GDM1 (cell line): ENCODE measurements around the gene NOS1AP.

Source experiments
- DNase-seq: peaks from one replicate; lab custom pipeline; 2025; lab: John Stamatoyannopoulos, UW

The NOS1AP gene

DNA sequence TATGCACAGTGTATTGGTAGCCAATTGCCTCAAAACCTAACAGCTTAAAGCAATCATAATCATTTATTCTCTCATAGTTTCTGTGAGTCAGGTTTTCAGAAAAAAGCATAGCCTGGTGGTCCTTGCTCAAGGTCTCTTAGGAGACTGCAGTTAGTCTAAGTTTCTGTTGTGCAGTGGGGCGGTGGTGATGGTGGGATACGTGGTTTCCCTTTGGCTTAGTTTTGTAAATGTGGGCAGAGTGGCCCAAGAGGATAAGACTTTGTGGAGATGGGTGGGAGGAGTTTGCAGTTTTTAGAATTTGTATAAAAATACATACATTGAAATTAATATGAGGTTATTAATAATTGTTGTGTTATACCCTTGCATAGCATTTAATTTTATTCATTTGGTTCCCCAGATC, 68.6 kb downstream of the NOS1AP start:
- DNase-seq = no peak

DNA sequence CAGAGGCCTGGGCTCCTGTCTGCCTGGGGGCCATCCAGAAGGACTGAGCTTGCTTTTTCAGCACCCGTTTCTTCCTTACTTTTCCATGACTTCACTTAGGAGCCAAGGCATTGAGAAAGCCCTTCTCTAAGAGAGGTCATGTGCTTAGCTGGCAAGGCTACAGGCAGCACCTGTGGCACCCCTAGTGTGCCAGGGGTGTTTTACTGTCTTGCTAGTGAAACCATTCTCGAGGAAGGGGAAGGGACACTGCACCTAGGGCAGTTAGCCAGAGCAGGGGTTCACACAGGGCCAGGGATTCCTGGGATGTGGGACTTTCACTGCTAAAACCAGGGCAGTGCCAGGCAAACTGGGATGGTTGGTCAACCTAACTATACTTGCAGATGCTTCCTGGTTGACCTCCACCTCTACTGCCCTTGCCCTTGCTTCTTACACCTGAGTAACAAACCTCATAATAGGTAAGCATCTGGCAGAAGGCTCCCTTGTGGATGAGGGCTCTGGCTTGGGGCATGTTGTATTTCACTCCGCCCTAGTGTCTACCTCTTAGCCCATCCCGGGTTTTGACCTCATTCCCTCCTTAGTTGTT, 69.2 kb downstream of the NOS1AP start:
- no peak for DNase-seq

- DNase-seq = no peak
Measured at GRCh38 chr1:162139211-162139610, 69.7 kb downstream of the NOS1AP start.

DNA sequence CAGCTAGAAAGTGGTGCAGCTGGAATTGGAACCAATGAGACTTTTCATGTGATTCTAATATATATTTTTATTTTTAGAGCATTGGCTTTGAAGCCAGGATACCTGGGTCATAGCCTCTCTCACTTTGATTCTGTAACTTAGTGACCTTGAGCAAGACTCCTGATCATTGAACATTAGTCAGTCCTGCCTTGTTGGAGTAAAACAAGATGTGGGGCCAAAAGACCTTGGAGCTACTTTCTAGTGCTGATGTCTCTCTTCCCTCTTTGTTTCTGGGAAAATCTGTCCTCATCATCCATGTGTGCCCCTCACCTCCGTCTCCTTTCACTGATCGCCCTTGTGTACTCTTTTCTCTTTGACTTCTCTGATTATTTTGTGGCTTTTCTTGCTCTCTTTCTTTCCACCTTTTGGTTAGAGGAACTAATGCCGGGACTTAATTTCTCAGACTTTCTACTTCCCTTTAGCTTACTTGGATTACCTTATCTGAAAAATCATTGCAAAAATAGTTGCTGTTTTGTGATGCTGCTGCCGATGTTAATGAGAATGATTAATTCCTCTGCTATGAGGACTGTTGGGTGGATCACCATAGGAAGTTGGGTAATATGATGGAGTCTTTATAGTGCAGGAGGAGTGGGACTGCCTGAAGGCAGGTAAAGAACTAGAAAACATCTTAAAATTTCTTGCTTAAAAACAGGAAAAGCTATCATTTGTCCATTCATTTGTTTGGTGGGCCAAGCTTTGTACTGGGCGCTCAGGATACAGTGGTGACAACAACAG, 72.0 kb downstream of the NOS1AP start:
- no peak for DNase-seq

- no peak for DNase-seq
Measured at GRCh38 chr1:162142968-162143367, 73.5 kb downstream of the NOS1AP start.

- no peak for DNase-seq
Measured at GRCh38 chr1:162144268-162144667, 74.8 kb downstream of the NOS1AP start.

GRCh38 chr1:162144853-162145252, 75.4 kb downstream of the NOS1AP start:
- no peak for DNase-seq

GRCh38 chr1:162145280-162145965, 75.9 kb downstream of the NOS1AP start:
- no peak for DNase-seq

- no peak for DNase-seq
Measured at GRCh38 chr1:162145966-162146696, 76.6 kb downstream of the NOS1AP start.

DNA sequence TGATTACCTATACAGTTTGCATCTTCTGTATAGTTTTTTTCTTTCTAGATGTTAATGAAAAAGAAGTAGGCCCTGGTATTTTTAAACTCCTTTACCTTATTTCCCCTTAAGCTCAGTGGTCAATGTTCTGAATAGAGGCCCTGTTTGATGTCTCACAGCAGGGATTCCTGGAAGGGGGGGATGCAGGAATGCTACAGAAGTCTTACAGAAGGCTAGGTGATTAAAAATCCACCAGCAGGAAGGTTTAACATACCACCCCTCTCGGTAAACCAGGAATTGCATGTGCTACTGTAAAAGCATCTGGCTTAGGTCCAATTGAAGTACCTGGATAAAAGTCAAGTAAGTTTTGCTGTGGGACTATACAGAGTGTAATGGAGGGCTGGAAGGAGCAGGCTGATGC, 78.3 kb downstream of the NOS1AP start:
- no peak for DNase-seq

DNA sequence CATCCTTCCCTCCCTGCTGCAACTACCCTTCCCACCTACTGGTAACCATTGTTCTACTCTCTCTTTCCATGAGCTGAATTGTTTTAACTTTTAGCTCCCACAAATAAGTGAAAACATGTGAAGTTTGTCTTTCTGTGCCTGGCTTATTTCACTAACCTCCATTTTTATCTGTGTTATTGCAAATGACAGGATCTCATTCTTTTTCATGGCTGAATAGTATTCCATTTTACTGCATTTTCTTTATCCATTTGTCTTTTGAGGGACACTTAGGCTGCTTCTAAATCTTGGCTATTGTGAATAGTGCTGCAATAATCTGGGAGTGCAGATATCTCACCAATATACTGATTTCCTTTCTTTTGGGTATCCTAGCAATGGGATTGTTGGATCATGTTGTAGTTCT, 80.6 kb downstream of the NOS1AP start:
- no peak for DNase-seq

DNA sequence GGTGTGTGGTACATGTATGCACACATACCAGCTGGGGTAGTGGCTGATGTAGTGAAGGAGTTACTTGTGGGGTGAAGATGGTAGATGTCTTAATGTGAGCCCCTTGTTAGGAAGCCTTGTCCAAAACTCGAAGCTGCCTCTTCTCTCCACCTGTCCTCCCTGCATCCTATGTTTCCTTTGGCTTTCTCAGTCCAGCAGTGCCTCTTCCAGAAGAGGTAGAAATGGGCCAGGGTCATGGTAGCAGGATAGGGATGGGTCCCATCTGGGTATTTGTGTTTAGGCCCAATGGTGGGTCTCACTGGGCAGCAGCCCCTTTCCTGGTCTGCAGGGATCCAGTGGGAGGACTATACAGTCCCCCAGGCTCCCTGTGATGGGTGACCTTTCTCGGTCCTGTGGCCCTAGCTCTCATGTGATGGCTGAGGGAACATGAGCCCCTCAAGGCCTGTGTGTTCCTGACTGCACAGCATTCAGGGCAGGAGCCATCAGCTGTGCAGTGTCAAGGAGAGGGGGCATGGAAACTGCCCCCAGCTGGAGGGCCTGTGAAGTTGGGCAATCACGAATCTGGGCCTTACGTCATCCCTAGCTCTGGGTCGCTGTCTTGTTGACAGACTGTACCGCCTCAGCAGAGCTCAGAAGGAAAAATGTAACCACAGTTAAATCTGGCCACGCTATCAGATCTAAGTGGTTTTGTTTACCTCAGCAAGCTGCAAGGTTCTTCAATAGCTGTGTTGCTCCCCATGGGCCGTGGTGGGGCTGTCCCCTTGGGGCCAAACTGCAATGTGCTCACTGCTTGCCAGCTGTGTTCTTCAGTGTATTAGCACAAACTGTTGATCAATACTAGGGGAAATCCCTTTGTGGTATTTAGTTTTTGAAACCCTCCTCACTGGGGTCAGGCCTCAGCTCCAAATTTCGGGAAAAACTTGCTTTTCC, 82.7 kb downstream of the NOS1AP start:
- no peak for DNase-seq

GRCh38 chr1:162153374-162153773, 83.9 kb downstream of the NOS1AP start:
- no peak for DNase-seq

DNA sequence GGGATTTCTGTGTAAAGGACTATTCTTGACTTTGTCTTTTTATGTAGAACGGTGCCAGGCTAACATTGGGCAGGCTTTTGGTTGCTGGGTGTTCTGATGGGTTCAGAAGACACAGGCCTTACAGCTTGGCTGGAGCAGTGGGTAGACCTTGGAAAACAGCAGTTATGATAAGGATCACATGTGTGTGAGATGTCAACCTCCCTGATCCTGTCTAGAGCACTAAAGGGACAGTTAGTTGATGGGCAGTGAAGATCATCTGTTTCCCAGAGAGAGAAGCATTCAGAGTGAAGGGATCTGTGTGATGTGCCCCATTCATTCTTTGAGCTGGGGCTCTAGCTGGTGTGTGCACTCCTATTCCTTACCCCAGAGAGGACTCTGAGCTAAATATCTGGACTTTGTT, 88.0 kb downstream of the NOS1AP start:
- no peak for DNase-seq

- no peak for DNase-seq
Measured at GRCh38 chr1:162158624-162159271, 89.3 kb downstream of the NOS1AP start.

DNA sequence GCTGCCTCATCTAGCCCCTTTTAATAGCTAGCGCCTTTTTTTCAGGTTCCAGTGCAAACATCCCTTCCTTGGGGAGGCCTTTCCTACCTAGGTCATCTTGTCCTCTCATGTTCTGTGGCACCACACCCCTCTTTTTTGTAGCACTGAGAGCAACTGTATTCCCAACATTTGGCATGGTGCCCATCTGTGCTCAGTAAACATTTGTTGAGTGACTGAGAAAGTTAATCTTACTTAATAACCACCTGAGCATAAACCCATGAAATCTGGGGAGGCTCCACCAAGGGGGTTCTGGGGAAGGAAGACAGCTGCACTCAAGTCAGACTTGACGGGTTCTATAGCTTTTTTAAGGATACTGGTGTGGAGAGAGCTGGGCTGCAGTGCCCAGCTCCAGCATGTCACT, 90.0 kb downstream of the NOS1AP start:
- no peak for DNase-seq

- no peak for DNase-seq
Measured at GRCh38 chr1:162161916-162162550, 92.5 kb downstream of the NOS1AP start.

DNA sequence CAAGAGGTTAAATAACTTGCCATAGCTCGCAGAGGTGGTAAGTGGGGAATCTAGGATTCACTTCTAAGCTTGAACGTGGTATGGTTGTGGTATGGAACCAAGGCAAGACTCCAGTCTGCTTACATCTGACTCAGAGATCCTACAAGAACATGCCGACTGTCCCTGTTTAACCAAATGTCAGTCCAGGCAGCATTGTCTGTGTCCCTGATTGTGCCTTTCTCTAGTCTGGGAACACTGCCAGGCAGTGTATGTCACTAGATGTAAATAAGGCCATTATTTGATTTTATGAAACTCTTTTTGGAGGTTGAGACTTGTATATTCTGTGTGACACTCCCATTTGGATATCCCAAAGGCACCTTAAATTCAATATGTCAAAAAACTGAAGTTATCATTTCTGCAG, 96.0 kb downstream of the NOS1AP start:
- no peak for DNase-seq

DNA sequence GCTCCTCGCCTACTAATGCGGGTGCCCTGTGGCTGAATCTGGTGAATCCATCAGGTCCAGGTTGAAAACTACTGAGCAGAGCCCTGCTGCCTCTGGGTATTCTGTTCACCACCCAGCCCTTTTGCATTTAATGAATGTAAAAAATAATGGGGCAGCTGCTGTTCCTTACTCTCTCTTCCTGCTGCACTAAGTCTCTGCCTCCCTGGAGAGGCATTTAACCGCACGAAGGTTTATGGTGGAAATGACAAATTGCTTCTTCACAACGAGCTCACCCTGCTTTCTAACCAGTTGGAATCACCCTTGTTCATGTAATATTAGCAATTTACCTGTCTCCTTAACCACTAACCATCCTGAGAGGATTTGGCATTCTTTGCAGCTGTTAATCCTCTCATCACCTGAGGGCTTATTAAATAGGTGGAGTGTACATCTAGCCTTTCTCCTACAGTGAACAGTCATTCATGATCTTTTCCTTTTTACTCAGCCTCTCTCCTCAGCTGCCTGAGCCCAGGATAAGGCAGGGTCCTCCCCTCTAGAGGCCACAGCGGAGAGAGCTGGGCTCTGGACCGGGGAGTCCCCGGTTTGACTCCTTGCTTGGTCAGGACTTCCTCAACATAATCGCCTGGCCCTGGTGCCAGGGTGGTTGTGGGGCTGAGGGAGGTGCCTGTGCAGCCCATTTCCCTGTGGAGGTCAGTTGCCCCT, 97.6 kb downstream of the NOS1AP start:
- DNase-seq = no peak

DNA sequence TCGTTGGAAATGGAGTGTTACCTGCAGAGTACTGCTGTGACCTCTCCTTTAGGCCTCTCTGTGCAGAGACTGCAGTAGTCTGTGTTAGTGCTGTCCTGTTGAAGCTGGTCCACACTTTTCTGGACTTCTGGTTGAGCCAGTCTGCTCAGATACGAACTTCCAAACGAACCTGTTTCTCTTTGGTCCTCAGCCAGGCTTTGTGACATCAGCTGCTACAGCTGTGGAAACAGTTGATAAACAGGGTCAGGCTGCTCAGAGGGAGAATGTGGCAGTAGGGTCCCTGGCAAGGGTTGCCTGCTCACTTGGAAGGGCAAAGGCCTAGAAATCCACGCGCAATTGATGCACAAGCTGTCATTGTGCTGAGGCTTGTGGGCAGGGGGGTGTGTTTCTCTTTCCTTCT, 98.8 kb downstream of the NOS1AP start:
- DNase-seq = no peak
